HG03066 (cell line): Measurements from ENCODE around the gene GRAMD2B.
"Not testable (repeated sequence)": the region's sequence is repeated elsewhere in the genome, so short reads cannot be mapped to it uniquely, and the experiment has no call there.

Source experiments
- ATAC-seq: cut with Tn5 transposase; IDR thresholded peaks from one replicate; pipeline ENCODE4 v1.9.1; 2021; ENCODE audit warnings: low read depth; ENCODE audit not compliant: unreplicated experiment

Gene GRAMD2B

GRCh38 chr5:126422994-126423788 is at the start of gene GRAMD2B:
Gene GRAMD2B (plus strand): TSS chr5:126423409. CDS start chr5:126423607, 198 bp downstream.
- ATAC-seq, result peak; percentile 82

- no peak for ATAC-seq
These were observed 49.1 kb upstream of the GRAMD2B start for GRCh38 chr5:126374109-126374416.

GRCh38 chr5:126376443-126376842 is 46.8 kb upstream of the GRAMD2B start:
- ATAC-seq, result no peak

GRCh38 chr5:126377424-126377823 is 45.8 kb upstream of the GRAMD2B start:
- ATAC-seq, result no peak

GRCh38 chr5:126380316-126380715 is 42.9 kb upstream of the GRAMD2B start:
- ATAC-seq, result not testable (repeated sequence)

- ATAC-seq, result no peak
These were observed 40.0 kb upstream of the GRAMD2B start for GRCh38 chr5:126383246-126383645.

- ATAC-seq, result no peak
These were observed 39.4 kb upstream of the GRAMD2B start for GRCh38 chr5:126383776-126384175.

- no peak for ATAC-seq
These were observed 38.2 kb upstream of the GRAMD2B start for GRCh38 chr5:126384985-126385384.

- ATAC-seq, result no peak
These were observed 37.4 kb upstream of the GRAMD2B start for GRCh38 chr5:126385524-126386502.

- ATAC-seq, result no peak
These were observed 34.0 kb upstream of the GRAMD2B start for GRCh38 chr5:126389179-126389578.

GRCh38 chr5:126390051-126390450 is 33.2 kb upstream of the GRAMD2B start:
- ATAC-seq, result no peak

- no peak for ATAC-seq
These were observed 31.8 kb upstream of the GRAMD2B start for GRCh38 chr5:126391386-126391785.

- no peak for ATAC-seq
These were observed 28.9 kb upstream of the GRAMD2B start for GRCh38 chr5:126394211-126394788.

GRCh38 chr5:126395198-126395597 is 28.0 kb upstream of the GRAMD2B start:
- no peak for ATAC-seq

- no peak for ATAC-seq
These were observed 27.6 kb upstream of the GRAMD2B start for GRCh38 chr5:126395605-126396004.

GRCh38 chr5:126396721-126397120 is 26.5 kb upstream of the GRAMD2B start:
- ATAC-seq, result not testable (repeated sequence)

GRCh38 chr5:126398791-126399190 is 24.4 kb upstream of the GRAMD2B start:
- ATAC-seq, result no peak

GRCh38 chr5:126400621-126401251 is 22.5 kb upstream of the GRAMD2B start:
- ATAC-seq, result no peak

- ATAC-seq, result no peak
These were observed 20.3 kb upstream of the GRAMD2B start for GRCh38 chr5:126402621-126403555.

- ATAC-seq, result no peak
These were observed 19.3 kb upstream of the GRAMD2B start for GRCh38 chr5:126403876-126404275.
